ENCODE data around the gene RTN4RL1. TPM values are rescaled to one million over a fixed set of nuclear protein-coding genes. Genes with fewer than 3 reads are reported as not detected.

RTN4RL1 gene
- total RNA-seq, 6 experiments from 2014 or later, result 0.54 to 2.6 (median 1.4) TPM

DNA sequence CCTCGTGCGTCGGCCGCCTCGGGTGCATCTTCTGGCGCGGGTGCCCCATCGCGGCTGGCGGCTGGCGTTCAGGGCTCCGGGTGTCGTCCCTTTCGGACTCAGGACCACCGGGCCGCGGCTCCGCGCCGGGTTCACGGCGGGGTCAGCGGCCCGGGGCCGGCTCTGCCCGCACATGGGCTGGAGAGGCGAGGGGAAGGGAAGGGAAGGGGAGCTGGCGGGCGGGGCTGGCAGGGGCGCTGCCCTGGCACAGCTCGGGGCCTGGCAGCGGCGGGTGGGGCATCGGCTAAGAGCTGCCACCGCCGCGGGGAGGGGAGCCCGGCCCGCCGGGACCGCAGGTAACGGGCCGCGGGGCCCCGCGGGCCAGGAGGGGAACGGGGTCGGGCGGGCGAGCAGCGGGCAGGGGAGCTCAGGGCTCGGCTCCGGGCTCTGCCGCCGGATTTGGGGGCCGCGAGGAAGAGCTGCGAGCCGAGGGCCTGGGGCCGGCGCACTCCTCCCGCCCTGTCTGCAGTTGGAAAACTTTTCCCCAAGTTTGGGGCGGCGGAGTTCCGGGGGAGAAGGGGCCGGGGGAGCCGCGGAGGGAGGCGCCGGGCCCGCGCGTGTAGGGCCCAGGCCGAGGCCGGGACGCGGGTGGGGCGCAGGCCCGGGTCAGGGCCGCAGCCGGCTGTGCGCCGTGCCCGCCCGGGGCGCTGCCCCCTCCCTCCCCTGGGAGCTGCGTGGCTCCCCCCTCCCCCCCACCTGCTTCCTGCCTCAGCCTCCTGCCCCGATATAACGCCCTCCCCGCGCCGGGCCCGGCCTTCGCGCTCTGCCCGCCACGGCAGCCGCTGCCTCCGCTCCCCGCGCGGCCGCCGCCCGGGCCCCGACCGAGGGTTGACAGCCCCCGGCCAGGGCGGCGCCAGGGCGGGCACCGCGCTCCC lies 30.4 kb upstream of the RTN4RL1 start:
- Histone ChIP-seq H3K36me3 (no peaks in the 10 kb centered on the region), H3K4me1 (peaks cover 0 to 38% (median 5%) of the 10 kb centered on the region in 4 donors), H3K27me3 (peaks cover 0 to 19% of the 10 kb centered on the region in 2 donors), H3K27ac (peak overlapping the region; percentile 50 to 89 (median 71)), H3K9me3 (no peaks in the 10 kb centered on the region), H3K4me3 (peak overlapping the region; percentile 35 to 59 (median 49))
- peak in 1 of 4 donors; percentile 6 for ATAC-seq
- intact Hi-C loops (cut with DNase I), result loop anchor here (5.0 to 10.0 kb wide), 2 partner anchors 187 to 189 kb away; no protein-coding TSS in a partner anchor
- peak in 2 of 3 donors; percentile 54 to 63 for DNase-seq
- TF ChIP-seq, protein P1, sequence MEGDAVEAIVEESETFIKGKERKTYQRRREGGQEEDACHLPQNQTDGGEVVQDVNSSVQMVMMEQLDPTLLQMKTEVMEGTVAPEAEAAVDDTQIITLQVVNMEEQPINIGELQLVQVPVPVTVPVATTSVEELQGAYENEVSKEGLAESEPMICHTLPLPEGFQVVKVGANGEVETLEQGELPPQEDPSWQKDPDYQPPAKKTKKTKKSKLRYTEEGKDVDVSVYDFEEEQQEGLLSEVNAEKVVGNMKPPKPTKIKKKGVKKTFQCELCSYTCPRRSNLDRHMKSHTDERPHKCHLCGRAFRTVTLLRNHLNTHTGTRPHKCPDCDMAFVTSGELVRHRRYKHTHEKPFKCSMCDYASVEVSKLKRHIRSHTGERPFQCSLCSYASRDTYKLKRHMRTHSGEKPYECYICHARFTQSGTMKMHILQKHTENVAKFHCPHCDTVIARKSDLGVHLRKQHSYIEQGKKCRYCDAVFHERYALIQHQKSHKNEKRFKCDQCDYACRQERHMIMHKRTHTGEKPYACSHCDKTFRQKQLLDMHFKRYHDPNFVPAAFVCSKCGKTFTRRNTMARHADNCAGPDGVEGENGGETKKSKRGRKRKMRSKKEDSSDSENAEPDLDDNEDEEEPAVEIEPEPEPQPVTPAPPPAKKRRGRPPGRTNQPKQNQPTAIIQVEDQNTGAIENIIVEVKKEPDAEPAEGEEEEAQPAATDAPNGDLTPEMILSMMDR (IDR thresholded peaks at IDR 0.05), result no peak
- no peak for TF ChIP-seq POLR2A (IDR thresholded peaks at IDR 0.05)
- 7% methylated on average over 3 of the region's 113 CpGs for WGBS (ENCODE audit: insufficient coverage, low coverage, low lambda C conversion rate, missing lambda C conversion rate)

DNA sequence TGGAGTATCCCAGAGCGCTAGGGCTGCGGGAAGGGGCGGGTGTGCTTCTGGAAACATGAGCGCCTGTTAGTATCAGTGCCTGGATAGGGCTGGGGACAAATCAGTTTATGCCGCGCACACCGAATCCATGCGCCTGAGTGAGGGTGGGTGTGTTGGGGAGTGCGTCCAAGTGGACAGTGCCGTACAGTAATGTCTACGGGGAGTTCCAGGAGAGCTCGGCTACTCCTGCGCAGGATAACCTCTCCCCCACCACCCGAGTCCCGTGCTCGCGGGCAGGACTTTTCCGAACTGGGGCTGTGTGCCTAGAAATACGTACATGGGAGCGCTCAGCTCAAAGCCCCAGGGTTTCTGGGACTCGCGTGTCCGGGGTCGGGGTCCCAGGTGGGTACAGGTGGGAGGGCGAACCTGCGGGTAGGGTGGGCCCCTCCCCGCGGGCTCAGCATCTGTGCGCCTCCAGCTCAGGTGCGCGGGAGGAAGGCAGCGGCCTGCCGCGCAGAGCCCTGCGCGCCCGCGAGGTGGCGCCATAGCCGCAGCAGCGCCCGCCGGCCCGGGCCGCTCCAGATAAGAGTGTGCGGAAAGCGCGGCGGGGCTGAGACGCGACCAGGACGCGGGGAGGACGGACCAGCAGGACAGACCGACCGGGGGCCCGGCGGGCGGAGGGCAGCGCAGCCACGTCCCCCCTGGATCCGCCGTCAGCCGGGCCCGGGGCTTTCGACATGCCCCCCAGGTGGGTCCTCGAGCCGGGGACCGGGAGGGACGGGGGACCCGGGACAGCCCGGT lies 29.6 kb upstream of the RTN4RL1 start, which contains the start of gene HIC1:
Gene HIC1, plus strand, starts transcription at position 592 of the 780 bp plus-strand sequence. CDS start 1,588 bp downstream, outside the sequence.
- H3K27ac ChIP-seq, result peak within 1 kb of the TSS; percentile 50 to 89 (median 71)
- intact Hi-C loops (cut with DNase I), result loop anchor here (5.0 to 10.0 kb wide), 2 partner anchors 188 to 190 kb away; no protein-coding TSS in a partner anchor
- TF ChIP-seq, protein P1 (IDR thresholded peaks at IDR 0.05), result peak; percentile 90 to 97 (median 94)
- peak; percentile 64 for TF ChIP-seq POLR2A (IDR thresholded peaks at IDR 0.05)
- H3K4me3 ChIP-seq, result peak within 1 kb of the TSS; percentile 35 to 59 (median 49)
- no peaks in the 10 kb centered on the region for H3K36me3 ChIP-seq
- H3K4me1 ChIP-seq, result peaks cover 0 to 42% (median 5%) of the 10 kb centered on the region in 4 donors
- ATAC-seq, result peak; percentile 51 to 64 (median 64)
- 0% methylated on average over 11 of the region's 72 CpGs for WGBS (ENCODE audit: insufficient coverage, low coverage, low lambda C conversion rate, missing lambda C conversion rate)
- H3K27me3 ChIP-seq, result peaks cover 0 to 19% of the 10 kb centered on the region in 2 donors
- DNase-seq, result peak; percentile 77 to 84 (median 83)
- H3K9me3 ChIP-seq, result no peaks in the 10 kb centered on the region

DNA sequence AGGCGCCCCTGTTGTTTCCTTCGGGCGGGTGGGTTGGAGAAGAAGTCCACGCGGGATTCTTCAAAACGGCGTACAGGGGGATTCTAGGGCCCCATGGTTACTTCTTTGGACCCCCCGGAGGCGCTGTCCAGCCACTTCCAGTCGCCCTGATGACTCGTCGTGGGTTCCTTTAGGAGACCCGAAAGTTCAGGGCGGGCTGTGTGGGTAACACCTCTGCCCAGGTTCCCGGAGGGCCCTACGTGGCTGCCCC lies 29.1 kb upstream of the RTN4RL1 start:
- no CpG with 5 or more reads among the region's 16 CpGs for WGBS (ENCODE audit: insufficient coverage, low coverage, low lambda C conversion rate, missing lambda C conversion rate)
- ATAC-seq, result no peak
- H3K4me3 ChIP-seq, result peak overlapping the region; percentile 14 to 59 (median 29)
- H3K27me3 ChIP-seq, result peaks cover 0 to 19% of the 10 kb centered on the region in 2 donors
- intact Hi-C loops (cut with DNase I), result loop anchor here in 1 of 2 donors (10.0 kb wide), 1 partner anchor 191 kb away; no protein-coding TSS in a partner anchor
- no peak for DNase-seq
- H3K4me1 ChIP-seq, result peaks cover 0 to 47% (median 6%) of the 10 kb centered on the region in 4 donors
- TF ChIP-seq POLR2A (IDR thresholded peaks at IDR 0.05), result no peak
- TF ChIP-seq, protein P1 (IDR thresholded peaks at IDR 0.05), result no peak
- H3K36me3 ChIP-seq, result no peaks in the 10 kb centered on the region
- peak overlapping the region in 1 of 3 donors; percentile 89 for H3K27ac ChIP-seq
- no peaks in the 10 kb centered on the region for H3K9me3 ChIP-seq

Measured in right lobe of liver (tissue), 6 donors.